ENCODE measurements around the gene RBMS3.

RBMS3 gene

GRCh38 chr3:29537889-29538609, 257.2 kb downstream of the RBMS3 start:
- DNase-seq, result no peak

- DNase-seq, result no peak
Observed at GRCh38 chr3:29538610-29538958, 257.7 kb downstream of the RBMS3 start.

DNA sequence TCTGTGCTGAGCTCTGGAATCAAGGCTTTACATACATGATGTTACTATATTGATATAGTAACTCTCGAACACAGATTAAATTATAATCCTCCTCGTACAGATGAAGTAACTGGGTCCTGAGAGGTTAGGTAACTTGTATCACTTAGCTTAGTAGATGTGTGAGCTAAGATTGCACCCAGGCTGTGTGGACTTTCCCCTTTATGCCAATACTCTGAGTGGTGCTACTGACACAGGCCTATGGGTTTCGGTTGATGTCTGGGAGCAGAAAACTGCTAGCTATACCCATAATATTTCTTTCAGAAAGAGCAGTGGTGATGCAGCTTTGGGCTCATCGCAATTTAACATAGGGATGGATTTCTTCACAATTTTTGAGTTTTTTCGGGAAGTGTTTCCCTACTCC, 259.7 kb downstream of the RBMS3 start:
- DNase-seq, result no peak

- DNase-seq, result no peak
Observed at GRCh38 chr3:29544701-29545363, 264.0 kb downstream of the RBMS3 start.

GRCh38 chr3:29545615-29546014, 264.7 kb downstream of the RBMS3 start:
- no peak for DNase-seq

DNA sequence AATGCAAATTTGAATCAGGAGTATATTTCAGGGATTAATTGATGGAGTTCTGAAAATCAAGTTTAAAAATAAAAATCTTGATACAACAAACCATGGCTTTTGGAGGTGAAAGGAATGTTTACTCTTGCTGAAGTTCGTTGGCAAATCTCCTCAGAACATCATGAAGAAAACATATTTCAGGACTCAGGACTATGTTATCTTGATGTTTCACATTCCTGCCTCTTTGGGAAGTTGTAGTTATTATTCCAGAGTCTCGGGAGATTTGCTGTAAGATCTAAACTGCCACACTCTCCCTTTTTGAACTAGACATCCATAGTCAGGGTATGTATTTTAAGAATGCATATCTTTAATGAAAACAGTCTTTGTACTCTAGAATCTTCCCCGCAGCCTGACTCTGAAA, 271.2 kb downstream of the RBMS3 start:
- DNase-seq, result no peak

DNA sequence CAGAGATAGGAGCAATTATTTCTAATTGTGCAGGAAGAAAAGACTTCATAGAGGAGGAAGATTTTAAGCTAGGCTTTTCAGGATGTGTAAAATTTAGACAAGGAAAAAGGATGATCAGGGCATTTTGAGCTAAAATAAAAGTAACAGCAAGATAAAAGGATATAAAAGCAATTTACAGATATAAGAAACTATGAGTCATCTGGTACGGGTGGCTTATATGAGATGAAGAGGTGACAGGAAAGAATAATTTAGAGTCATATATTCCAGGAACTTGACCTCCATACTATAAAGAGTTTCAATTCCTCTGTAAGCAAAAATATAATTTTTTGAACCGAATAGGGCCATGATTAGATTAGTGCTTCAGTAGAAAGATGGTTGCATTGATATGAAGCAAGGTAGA, 273.7 kb downstream of the RBMS3 start:
- DNase-seq, result no peak

DNA sequence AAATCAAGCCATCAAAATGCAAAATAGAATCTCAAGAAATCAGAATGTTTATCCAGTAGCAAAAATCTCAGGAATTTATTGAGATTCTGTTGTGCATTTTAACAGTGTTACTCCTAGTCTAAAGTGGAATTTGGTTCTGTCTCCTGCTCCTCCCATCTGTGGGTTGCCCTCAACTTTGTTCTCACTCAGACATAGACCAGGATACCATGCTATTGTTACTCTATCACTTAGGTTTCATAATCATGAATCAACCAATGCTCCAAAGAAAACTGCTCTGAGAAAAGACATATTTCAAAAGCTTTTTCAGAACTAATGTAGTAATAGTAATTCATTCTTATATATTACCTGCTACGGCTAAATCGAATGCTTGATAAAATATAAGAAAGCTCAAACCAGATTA, 274.7 kb downstream of the RBMS3 start:
- DNase-seq, result no peak

GRCh38 chr3:29557186-29557585, 276.3 kb downstream of the RBMS3 start:
- no peak for DNase-seq

DNA sequence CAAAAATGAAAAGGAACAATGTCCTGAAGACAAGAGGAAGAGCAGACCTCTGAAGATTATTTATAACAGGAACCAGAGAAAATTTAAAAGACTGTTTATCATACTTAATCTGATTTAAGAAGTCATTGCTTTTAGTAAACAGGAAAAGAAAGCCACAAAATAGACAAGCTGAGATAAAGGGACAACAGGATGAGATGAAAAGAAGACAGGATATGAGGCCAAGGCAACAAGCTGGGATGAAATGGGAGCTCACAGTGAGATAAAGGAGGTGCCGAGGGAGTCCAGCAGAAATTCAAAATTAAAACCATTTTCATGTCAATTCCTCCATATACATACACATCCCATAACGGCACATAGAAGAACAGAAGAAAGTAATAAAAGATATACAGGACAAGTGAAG, 277.0 kb downstream of the RBMS3 start:
- DNase-seq, result no peak

DNA sequence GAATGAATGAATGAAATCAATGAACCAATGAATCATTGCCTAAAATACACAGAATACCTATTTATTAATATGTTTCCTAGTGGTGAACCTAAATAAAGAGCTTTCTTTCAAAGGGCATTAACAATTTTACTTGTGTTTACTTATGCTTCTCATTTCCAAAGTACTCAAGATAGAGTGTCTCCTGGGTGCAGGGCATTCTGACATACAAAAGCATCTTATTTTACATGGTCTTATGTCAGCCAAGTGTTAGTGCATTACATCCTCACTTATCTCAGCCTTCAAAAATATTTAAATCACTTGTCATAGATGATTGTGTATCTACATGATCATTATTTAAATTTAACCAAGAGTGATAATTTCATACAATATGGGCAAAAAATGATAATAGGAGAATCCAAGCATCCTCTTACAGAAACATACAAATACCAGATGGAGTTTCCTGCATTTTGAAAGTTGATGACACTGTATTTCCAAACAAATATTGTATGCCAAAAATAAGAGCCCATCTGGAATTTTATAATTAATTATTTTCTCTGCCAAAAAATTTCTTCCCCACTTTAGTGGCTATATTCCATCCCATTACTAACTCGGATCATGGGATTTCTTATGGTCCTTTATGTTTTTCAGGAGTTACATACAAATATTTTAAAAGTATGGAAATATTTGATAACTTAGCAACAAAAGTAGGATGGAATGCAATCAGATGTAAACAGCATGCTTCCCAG, 279.0 kb downstream of the RBMS3 start:
- DNase-seq, result no peak

GRCh38 chr3:29561651-29562149, 280.8 kb downstream of the RBMS3 start:
- no peak for DNase-seq

GRCh38 chr3:29565236-29565635, 284.4 kb downstream of the RBMS3 start:
- no peak for DNase-seq

GRCh38 chr3:29567501-29567900, 286.6 kb downstream of the RBMS3 start:
- DNase-seq, result no peak

GRCh38 chr3:29568355-29568754, 287.5 kb downstream of the RBMS3 start:
- no peak for DNase-seq

- no peak for DNase-seq
Observed at GRCh38 chr3:29576181-29576580, 295.3 kb downstream of the RBMS3 start.

DNA sequence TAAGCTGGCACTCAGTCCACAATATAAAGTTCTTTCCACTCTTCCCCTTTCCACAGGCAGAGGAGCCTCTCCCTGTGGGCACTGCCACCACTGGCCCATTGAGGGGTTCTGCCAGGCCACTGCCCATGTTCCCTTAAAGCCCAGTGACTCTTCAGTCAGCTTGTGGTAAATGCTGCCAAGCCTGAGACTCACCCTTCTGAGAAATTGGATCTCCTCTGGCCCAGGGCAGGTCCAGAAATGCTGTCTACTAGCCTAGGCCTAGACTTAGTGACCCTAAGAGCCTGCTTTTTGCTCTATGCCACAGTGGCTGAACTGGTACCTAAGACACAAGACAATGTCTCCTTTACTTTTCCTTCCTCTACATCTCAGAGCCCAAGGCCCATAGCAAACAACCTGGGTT, 295.8 kb downstream of the RBMS3 start:
- no peak for DNase-seq

DNA sequence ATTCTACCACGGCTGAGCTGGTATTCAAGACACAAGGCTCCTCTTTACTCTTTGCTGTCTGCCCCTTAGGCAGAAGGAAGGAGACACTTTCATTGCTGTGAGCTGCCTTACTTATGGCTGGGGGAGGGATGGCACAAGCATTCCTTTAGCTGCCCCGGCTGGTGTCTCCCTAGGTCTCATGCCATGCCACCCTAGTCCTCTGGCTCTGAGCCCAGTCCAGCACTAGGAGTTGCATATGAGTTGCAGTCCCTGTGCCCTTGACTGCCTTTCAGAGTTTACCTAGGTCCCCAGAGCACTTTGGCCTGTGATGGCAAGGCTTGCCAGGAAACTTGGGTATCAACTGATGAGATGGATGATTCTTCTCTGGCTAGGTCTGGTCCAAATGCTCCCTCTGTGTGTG, 296.4 kb downstream of the RBMS3 start:
- no peak for DNase-seq

DNA sequence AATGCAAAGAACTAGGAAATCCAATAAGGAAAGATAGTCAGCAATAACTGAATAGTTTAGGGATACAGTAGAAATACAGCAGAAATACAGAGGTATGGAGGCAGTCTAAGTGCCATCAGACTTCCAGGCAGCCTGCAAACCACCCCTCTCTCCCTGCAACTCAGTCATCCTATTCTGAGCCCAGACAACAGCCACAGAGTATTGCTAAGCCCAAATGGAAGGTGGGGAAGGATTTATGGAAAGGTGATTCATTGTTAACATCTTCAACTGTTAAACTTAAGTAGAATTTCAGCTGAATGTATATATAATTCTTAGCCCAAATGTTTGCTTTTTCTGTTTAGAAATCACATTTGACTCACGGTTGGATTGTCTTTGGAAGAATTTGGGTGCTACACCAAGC, 300.4 kb downstream of the RBMS3 start:
- no peak for DNase-seq

GRCh38 chr3:29582273-29582672, 301.4 kb downstream of the RBMS3 start:
- no peak for DNase-seq

- DNase-seq, result no peak
Observed at GRCh38 chr3:29583861-29584260, 303.0 kb downstream of the RBMS3 start.

GRCh38 chr3:29585368-29585767, 304.5 kb downstream of the RBMS3 start:
- DNase-seq, result no peak

- no peak for DNase-seq
Observed at GRCh38 chr3:29587340-29587739, 306.5 kb downstream of the RBMS3 start.

GRCh38 chr3:29590012-29590411, 309.1 kb downstream of the RBMS3 start:
- no peak for DNase-seq
